HG02759 (cell line): ENCODE measurements around the gene SUGCT.

Source experiments
- ATAC-seq: cut with Tn5 transposase; IDR thresholded peaks from one replicate; pipeline ENCODE4 v1.9.1; 2021; ENCODE audit warnings: mild to moderate bottlenecking, moderate library complexity; ENCODE audit not compliant: unreplicated experiment

The SUGCT gene

GRCh38 chr7:40704172-40704571, 569.4 kb downstream of the SUGCT start:
- ATAC-seq, result no peak

- ATAC-seq, result no peak
Observed at GRCh38 chr7:40706829-40707228, 572.0 kb downstream of the SUGCT start.

DNA sequence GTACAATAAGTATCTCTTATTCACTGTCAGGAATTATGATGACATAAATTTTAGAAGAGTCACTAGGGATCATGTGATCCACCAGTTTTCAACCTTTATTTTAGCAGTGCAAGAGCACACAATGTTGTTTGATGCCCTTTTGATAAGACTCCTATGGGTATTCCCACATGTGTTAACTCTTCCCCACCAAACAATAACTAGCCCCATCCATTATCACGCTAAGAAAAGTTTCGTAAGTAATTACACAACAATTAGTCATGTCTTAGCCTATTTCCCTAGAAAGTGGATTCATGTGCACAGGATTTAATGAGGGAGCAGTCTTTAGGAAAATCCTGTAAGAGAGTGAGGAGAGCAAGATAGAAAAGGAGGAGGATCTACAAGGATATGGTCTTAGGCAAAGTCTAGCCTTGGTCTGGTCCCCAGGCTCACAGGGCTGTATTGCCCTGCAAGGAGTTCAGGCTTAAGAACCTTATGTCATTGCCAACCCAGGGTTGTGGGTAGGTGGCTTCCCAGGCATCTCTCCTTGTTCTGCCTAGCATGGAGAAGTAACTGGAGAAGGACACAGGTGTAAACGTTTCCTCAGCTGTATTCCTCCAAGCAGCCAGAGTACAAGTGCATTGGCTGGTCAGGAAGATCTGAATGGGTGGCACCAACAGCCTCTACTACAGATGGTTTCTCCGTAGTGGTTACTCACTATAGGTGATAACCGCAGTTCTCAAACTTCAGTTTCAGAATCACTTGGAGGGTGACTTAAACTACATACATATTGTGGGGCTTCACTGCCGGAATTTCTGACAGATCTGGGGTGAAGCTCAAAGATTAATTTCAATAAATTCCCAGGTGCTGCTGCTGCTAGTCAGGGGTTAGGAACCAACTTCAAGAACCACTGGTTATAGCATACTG, 574.5 kb downstream of the SUGCT start:
- peak; percentile 39 for ATAC-seq

DNA sequence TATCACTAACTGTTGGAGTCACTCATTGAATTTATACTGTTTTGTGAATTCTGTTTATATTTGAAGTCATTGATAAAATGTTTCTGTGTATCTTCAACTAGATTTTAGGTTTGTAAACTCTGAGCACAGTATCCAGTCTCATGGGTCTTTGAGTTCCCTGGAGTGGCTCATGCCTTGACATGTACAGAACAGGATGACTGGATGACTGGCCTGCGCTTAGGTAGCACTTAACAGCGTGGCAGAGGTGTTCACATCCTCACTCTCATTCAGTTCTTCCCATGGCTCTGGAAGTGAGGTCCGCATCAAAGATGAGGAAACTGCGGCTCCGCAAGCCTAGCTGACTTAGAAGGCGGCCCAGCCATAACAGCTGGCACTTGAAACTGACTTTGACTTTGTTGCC, 576.9 kb downstream of the SUGCT start:
- ATAC-seq, result no peak

DNA sequence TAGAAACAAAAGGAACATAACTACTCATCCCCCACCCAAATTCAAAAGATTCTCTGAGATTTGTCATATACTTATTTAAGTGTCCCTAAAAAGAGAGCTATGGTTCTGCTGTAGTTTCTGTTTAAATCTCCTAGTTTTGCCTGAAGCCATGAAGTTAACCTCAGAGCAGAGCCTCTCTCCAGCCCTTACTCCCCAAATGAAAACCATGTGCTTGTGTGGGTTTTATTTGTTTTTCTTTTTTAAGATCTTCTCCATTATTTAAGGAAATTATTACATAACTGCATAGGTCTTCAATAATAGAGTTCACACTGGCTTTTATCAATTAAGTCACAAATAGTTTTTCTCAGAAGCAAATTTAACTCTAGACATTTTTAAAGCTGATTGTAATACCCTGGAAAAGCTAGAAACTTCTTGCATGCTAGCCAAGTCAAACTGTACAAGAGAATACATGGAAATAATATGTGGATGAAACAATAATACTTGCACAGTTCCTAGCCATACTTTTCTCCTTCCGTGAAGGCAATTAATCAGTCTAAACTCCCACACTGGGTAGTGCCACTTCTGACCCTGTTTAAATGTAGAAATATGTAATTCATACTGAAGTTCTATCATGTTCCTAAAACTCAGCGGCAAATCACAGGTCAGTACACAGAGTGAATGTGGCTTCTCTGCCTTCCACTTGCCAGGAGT, 579.7 kb downstream of the SUGCT start:
- ATAC-seq, result no peak

GRCh38 chr7:40715053-40715430, 580.2 kb downstream of the SUGCT start:
- ATAC-seq, result no peak

GRCh38 chr7:40716052-40716451, 581.2 kb downstream of the SUGCT start:
- ATAC-seq, result no peak

DNA sequence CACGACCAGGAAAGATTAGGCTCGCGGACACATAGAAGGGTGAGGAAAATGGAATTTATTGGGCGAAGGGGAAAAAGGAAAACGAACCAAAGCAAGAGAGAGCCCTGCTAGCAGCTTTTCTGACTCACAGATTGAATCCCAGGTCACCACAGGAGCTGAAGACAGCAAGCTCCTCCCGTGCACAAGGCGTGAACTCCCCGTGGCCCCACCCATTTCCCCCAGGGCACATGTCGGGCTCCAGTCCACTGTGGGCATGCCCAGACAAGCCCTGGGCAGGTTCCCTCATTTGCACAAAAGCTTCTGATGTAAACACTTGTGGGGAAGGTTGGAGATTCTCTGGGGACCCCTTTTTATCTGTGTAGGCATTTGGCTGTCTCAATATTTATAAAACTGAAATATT, 582.4 kb downstream of the SUGCT start:
- peak; percentile 91 for ATAC-seq

DNA sequence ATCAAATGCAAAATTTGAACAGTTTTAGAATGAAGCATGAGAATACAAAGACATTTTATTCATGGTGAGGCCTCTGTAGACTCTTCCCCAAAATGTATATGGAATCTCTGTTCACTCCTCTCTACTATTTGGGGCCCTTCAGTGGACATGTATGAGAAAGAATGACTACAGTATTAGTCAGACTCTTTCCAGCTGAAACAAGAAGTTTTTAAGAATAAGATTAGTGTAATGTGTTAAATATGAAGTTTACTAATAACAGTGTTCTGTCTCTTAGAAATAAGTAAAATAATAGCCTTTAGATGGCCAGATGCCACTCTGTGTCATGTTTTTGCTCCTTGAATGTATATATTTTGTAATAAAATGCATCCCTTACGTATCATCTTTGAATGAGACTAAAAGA, 585.6 kb downstream of the SUGCT start:
- no peak for ATAC-seq

DNA sequence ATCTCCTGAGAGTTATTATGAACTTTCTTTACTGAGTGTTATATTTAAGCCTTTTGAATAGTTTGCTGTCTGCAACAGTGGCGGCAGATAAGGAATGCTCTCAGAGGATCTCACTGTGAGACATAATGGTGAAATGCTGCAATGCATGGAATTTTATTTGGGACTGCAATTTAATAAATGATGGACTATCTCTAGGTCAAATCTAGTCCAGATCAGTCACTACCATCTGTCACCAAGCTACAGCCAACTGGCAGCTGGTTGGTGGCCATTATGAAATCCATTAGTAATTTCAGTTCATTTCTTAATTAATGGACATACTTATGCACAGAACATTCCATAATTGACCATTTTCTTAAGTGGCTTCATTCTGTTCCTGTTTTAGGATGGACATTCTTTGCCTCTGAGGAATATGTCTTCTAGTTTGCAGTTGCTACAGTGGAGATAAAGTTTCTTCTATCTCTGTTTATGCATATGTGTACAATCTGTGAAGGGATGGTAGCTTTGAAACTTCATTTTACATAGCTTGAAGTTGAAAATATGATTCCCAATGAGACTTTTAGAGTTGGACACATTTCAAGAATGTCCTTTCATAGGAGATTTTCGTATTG, 586.6 kb downstream of the SUGCT start:
- no peak for ATAC-seq

GRCh38 chr7:40722242-40722641, 587.4 kb downstream of the SUGCT start:
- ATAC-seq, result no peak

- no peak for ATAC-seq
Observed at GRCh38 chr7:40723829-40724228, 589.0 kb downstream of the SUGCT start.

- ATAC-seq, result no peak
Observed at GRCh38 chr7:40726559-40726958, 591.8 kb downstream of the SUGCT start.

- ATAC-seq, result no peak
Observed at GRCh38 chr7:40733114-40733513, 598.3 kb downstream of the SUGCT start.

DNA sequence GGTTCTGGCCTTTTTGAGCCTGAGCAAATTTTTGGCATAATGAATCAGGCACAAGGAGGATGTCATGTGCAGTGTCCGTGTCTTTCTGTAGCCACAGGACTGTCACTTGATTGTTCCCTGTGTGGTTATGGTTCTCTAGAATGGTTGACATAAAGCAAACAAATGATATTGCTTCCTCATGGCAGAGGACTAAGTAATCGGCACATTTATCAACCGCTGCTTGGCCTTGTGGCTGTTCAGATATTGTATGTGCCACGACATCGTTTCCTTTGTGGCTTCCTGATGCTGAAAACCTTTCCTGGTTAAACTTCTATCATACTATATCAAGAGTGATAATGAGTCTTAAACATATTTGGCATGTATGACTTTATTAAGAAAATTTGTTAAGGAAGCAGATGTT, 598.8 kb downstream of the SUGCT start:
- no peak for ATAC-seq

- no peak for ATAC-seq
Observed at GRCh38 chr7:40739257-40739656, 604.5 kb downstream of the SUGCT start.

GRCh38 chr7:40742270-40742669, 607.5 kb downstream of the SUGCT start:
- ATAC-seq, result no peak

DNA sequence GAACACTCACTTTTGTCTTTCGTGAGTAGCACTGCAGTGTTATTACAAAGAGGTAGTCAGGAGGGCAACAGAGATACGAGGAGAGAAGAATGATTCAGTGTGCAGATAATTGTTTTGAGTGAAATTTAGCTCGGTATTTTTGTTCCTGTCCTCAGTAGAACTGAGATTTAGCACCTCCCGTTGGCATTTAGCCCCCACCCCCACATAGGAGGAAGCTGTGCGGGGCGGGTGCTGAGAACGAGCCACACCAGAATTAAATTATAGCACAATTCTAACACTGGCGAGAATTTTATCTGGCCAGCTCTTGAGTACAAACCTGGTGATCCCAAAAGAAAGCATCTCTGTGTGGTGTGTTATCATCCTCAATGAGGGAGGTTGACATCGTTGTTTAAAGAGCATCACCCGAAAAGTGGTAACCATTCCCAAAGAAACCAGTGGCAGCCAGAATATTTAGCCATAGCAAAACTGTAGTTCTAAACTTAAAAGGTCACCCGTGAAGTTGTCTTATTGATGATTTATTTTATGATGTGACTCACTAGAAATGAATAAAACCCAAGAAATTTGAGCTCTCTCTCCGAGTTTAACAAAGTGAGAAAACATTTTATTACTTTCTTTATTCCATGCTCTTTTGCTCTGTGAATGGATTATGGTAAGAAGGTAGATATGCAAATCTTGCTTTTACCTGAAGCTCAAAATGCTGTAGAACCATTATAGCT, 612.2 kb downstream of the SUGCT start:
- no peak for ATAC-seq

GRCh38 chr7:40747856-40748255, 613.1 kb downstream of the SUGCT start:
- ATAC-seq, result no peak

DNA sequence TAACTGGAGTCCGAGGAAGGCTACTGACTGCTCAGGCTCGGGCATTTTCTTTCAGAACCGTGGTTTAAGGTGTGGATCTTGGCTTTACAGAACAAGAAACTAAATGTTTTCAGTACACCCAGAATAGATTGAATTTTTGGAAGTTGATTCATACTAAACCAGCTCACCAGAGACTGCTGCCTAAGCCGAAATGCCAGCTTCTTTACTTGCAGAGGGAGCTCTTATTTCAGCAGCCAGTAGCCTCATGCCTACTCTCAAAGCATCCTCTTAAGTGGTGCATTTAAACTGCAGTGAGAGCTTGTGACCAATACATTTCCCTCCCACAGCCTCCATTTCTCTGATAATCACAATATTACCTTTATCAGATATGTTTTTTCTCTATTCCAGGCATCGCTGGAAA, 615.1 kb downstream of the SUGCT start:
- ATAC-seq, result no peak

GRCh38 chr7:40753455-40753854, 618.6 kb downstream of the SUGCT start:
- no peak for ATAC-seq
